Psoas muscle (tissue), 8 donors: ENCODE results near the gene LIN54. TPM values are rescaled to one million over a fixed set of nuclear protein-coding genes. Genes with fewer than 3 reads are reported as not detected.

Source experiments
- ATAC-seq, 4 donors: fragments of 200-7000 bp; cut with Tn5 transposase; one replicate each; pipeline ENCODE4 v1.9.1; 2020; ENCODE audit warnings: moderate library complexity in 3 of 4, mild to moderate bottlenecking in 2 of 4
- DNase-seq, 2 donors: peaks; one replicate each; pipeline ENCODE4 v3.0.0-alpha.2; 2020
- H3K27ac ChIP-seq: fragments of 200-600 bp; one replicate; pipeline ENCODE4 v1.8.0; 2022
- H3K27me3 ChIP-seq, 3 donors: fragments of 200-600 bp in 1 of 3; one replicate each; pipeline versions ENCODE4 v1.6.1 to v1.8.0; 2013 to 2022; ENCODE audit warnings: low read length in 2 of 3, mild to moderate bottlenecking in 2 of 3, moderate library complexity in 1 of 3; ENCODE audit not compliant: insufficient read depth in 3 of 3
- H3K36me3 ChIP-seq, 2 donors: fragments of 200-600 bp in 1 of 2; one replicate each; pipeline versions ENCODE4 v1.6.1 to v1.8.0; 2013 to 2022; ENCODE audit warnings: low read depth in 1 of 2, mild to moderate bottlenecking in 1 of 2, moderate library complexity in 1 of 2; ENCODE audit not compliant: insufficient read depth in 1 of 2
- H3K4me1 ChIP-seq: fragments of 200-600 bp; one replicate; pipeline ENCODE4 v1.8.0; 2022
- H3K4me3 ChIP-seq: fragments of 200-600 bp; one replicate; pipeline ENCODE4 v1.8.0; 2022; ENCODE audit warnings: mild to moderate bottlenecking
- H3K9me3 ChIP-seq: fragments of 200-600 bp; one replicate; pipeline ENCODE4 v1.8.0; 2022
- WGBS, 3 donors: extraction: QIAGEN DNeasy Blood & Tissue Kit; methylation state at CpG; one replicate each; pipeline versions ENCODE4 v1.1.6 to v1.1.7; 2013; 5-methylcytosine and 5-hydroxymethylcytosine counted together
- intact Hi-C, 2 donors: fragments of 100-400 bp; cut with DNase I; formaldehyde crosslinking; loops; one replicate each; pipeline versions ENCODE4 v1.11.0 to v1.14.2; 2022
- polyA plus RNA-seq, 3 donors: library from polyadenylated mRNA; stranded (reverse); fragments of 200-250 nt; gene quantifications; one replicate each; pipeline ENCODE4 v1.2.3, GENCODE V29; 2013
- total RNA-seq, 4 donors: library from RNA; stranded (reverse); fragmentation: NEBNext Ultra II Directional in 2 of 4; extraction: Animal tissue kit (Norgen Biotek cat#: 25700) in 2 of 4; gene quantifications; one replicate each; pipeline versions ENCODE4 v1.2.1 to v1.2.4, GENCODE V29; 2021 to 2023
- TF ChIP-seq, protein P1 (sequence below): fragments of 200-600 bp; IDR thresholded peaks from one replicate; pipeline ENCODE4 v1.8.0; 2022; ENCODE audit warnings: antibody characterized with exemption
- donor health status: healthy with polysubstance abuse.
- donor health status: DM: no; HTN: no; CAD: no; lungs with moderate emphysema.
- donor health status: Bipolar disorder and iron deficiency.
- donor health status: healthy.
- donor health status: DM: yes; HTN: yes; CAD: no.
- donor health status: DM: no; HTN: no; CAD: no.
- donor health status: DM: no; HTN: no; CAD: no.
- donor health status: DM: yes; HTN: yes; CAD: no.

Gene LIN54
- total and polyA plus RNA-seq, 7 donors: 4.9 to 14.7 (median 8.1) TPM

DNA sequence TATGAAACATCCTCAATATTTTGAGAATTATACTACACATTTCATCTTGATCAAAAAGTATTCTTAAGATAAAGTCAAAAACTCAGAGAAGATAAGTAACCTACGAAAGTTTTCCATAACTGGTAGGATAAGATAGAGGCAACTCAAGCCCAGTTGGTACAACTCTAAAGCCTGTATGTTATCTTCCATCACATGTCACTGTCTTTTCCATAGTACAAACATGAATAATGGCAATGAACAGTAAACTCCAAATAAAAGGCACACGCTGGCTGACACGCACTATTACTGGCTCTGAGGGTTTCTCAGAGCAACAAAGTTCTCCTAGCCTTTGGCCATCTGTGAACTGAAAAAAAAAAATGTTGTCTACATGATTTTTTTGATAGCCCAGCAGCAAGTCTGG is 27.2 kb downstream of the LIN54 start:
- no peak for DNase-seq
- WGBS, 3 donors: 96 to 99% (median 98%) methylated on average over 3 of the region's 3 CpGs

DNA sequence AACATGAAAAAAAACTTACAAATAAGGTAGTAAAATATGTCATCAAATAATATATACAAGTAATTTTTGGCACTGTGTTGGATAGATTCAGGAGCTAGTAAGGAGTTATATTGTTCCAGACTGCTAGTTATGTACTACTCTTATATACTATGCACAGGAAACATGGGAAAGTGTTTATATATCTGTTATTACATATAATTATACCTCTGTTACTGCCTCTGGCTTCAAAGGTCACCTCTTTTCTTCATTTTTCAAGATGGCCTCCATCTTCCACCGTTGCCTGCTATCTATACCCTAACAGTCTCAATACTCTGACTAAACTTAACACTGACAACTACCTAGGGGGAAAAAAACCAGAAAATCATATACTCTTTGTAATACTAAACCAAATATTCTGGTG is 29.5 kb downstream of the LIN54 start:
- no peaks in the 10 kb centered on the region for H3K9me3 ChIP-seq
- 90 to 100% (median 94%) methylated on average over 1 of the region's 1 CpG for WGBS, 3 donors
- no peaks in the 10 kb centered on the region for H3K27me3 ChIP-seq
- TF ChIP-seq, protein P1, sequence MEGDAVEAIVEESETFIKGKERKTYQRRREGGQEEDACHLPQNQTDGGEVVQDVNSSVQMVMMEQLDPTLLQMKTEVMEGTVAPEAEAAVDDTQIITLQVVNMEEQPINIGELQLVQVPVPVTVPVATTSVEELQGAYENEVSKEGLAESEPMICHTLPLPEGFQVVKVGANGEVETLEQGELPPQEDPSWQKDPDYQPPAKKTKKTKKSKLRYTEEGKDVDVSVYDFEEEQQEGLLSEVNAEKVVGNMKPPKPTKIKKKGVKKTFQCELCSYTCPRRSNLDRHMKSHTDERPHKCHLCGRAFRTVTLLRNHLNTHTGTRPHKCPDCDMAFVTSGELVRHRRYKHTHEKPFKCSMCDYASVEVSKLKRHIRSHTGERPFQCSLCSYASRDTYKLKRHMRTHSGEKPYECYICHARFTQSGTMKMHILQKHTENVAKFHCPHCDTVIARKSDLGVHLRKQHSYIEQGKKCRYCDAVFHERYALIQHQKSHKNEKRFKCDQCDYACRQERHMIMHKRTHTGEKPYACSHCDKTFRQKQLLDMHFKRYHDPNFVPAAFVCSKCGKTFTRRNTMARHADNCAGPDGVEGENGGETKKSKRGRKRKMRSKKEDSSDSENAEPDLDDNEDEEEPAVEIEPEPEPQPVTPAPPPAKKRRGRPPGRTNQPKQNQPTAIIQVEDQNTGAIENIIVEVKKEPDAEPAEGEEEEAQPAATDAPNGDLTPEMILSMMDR: no peak
- no peaks in the 10 kb centered on the region for H3K4me1 ChIP-seq
- intact Hi-C loops: no loop called here
- ATAC-seq (no peak), DNase-seq (no peak)
- no peak overlapping the region for H3K27ac ChIP-seq
- H3K36me3 ChIP-seq: peaks cover 4 to 20% of the 10 kb centered on the region in 2 donors
- no peak overlapping the region for H3K4me3 ChIP-seq

More for the DNA sequence above, 27.2 kb downstream of the LIN54 start:
- Histone ChIP-seq H3K36me3 (peaks cover 4 to 13% of the 10 kb centered on the region in 2 donors), H3K4me3 (no peak overlapping the region), H3K27me3 (no peaks in the 10 kb centered on the region), H3K9me3 (no peaks in the 10 kb centered on the region), H3K27ac (no peak overlapping the region), H3K4me1 (no peaks in the 10 kb centered on the region)
- intact Hi-C loops: no loop called here
- TF ChIP-seq, protein P1: no peak
- ATAC-seq: no peak

DNA sequence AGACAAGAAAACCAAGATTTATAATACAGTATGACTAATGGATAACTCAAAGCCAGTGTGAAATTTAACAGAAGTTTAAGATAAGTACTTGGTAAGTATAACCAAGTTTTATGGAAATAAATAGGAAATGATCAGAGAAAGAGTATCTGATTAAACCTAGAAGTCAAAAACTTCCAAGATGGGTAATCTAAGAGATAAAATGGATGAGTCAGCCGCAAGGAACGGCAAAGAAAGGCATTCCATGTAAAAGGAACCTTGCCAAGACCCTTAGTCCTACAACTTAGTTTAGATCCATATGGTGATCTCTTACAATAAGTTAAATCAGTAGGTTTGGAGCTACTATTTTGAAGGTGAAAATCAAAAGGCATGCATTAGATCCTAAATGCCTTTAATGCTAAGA is 34.8 kb downstream of the LIN54 start:
- no peaks in the 10 kb centered on the region for H3K4me1 ChIP-seq
- no peak for ATAC-seq
- DNase-seq: no peak
- H3K36me3 ChIP-seq: peaks cover 0 to 25% of the 10 kb centered on the region in 2 donors
- 93 to 98% (median 97%) methylated on average over 2 of the region's 2 CpGs for WGBS, 3 donors
- no peak overlapping the region for H3K4me3 ChIP-seq
- H3K27me3 ChIP-seq: no peaks in the 10 kb centered on the region
- intact Hi-C loops: no loop called here
- H3K27ac ChIP-seq: no peak overlapping the region
- TF ChIP-seq, protein P1: no peak
- H3K9me3 ChIP-seq: no peaks in the 10 kb centered on the region

DNA sequence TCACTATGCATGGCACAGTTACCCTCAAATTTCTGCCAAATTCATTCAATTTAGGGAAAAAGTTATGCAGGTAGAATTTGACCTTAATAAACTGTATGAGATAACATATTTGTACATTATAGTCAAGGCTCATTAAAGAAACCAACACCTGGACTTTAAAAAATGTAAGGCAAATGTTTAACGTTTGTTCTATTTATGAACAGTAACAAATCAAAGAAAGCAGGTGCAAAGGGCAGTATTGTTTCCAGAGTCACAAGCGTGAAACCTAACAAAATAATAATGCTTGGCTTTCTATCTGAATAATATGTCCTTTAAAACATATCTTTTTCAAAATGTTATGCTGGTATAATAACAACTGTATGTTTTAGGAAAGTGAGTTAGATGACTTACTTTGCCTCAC is 41.2 kb downstream of the LIN54 start:
- whole genome bisulfite sequencing, 3 donors: 68 to 81% (median 73%) methylated on average over 2 of the region's 2 CpGs
- H3K27ac ChIP-seq: no peak overlapping the region
- DNase-seq (no peak), ATAC-seq (no peak)
- no peaks in the 10 kb centered on the region for H3K27me3 ChIP-seq
- H3K4me3 ChIP-seq: no peak overlapping the region
- TF ChIP-seq, protein P1: no peak
- intact Hi-C loops: no loop called here
- peaks cover 0 to 44% of the 10 kb centered on the region in 2 donors for H3K36me3 ChIP-seq
- H3K4me1 ChIP-seq: no peaks in the 10 kb centered on the region
- H3K9me3 ChIP-seq: no peaks in the 10 kb centered on the region

DNA sequence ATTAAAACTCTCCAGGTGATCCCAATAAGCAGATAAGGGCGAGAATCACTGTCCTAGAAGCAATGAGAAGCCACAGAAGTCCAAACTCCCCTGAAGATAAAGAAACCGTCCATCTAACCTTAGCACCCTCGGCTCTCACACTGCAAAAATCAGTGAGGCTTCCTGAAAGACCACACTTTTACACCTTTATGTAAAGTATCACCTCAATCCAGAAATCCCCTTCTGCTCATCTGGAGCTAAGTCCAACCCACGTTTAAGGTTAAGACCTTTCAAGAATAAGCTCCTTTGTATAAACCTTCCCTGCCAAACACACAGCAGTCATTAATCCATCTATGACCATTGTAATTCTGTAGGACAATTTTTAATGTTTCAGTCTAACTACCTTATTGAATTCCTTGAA is 41.7 kb downstream of the LIN54 start:
- TF ChIP-seq, protein P1: no peak

More for the DNA sequence above, 41.7 kb downstream of the LIN54 start:
- Histone ChIP-seq H3K27me3 (no peaks in the 10 kb centered on the region), H3K36me3 (peaks cover 0 to 48% of the 10 kb centered on the region in 2 donors), H3K4me3 (no peak overlapping the region), H3K27ac (no peak overlapping the region), H3K9me3 (no peaks in the 10 kb centered on the region), H3K4me1 (no peaks in the 10 kb centered on the region)
- DNase-seq: no peak
- WGBS, 3 donors: 92 to 96% (median 95%) methylated on average over 4 of the region's 4 CpGs
- intact Hi-C loops: no loop called here
- no peak for ATAC-seq
